T-helper 1 cell treated with Interleukin-12 subunit alpha and Interleukin-12 subunit beta and Interleukin-4 antibody, amounts not matched to agents 30 μg/mL and 1 μg/mL, for 36 hours (primary cell): Measurements from ENCODE around the gene TANGO2.
"Not testable (repeated sequence)": the region's sequence is repeated elsewhere in the genome, so short reads cannot be mapped to it uniquely, and the experiment has no call there.

ENCODE experiments used
- H3K27ac Mint-ChIP-seq: one replicate; pipeline ENCODE4 v1.8.0; 2021; ENCODE audit warnings: mild to moderate bottlenecking, mixed read lengths
- H3K27me3 Mint-ChIP-seq: one replicate; pipeline ENCODE4 v1.8.0; 2021; ENCODE audit warnings: low read depth, mixed read lengths
- H3K36me3 Mint-ChIP-seq: one replicate; pipeline ENCODE4 v1.8.0; 2021; ENCODE audit warnings: low read depth, mixed read lengths
- H3K4me1 Mint-ChIP-seq: one replicate; pipeline ENCODE4 v1.8.0; 2021; ENCODE audit warnings: low read depth, mixed read lengths
- H3K4me3 Mint-ChIP-seq: one replicate; pipeline ENCODE4 v1.8.0; 2021; ENCODE audit warnings: mild to moderate bottlenecking, moderate library complexity, mixed read lengths
- H3K9me3 Mint-ChIP-seq: one replicate; pipeline ENCODE4 v1.8.0; 2021; ENCODE audit warnings: mixed read lengths

Gene TANGO2

GRCh38 chr22:20057596-20058268 lies 36.8 kb downstream of the TANGO2 start:
- no peaks in the 10 kb centered on the region for H3K27me3 Mint-ChIP-seq
- H3K4me3 Mint-ChIP-seq = no peak overlapping the region
- peaks cover 12% of the 10 kb centered on the region for H3K36me3 Mint-ChIP-seq
- no peak overlapping the region for H3K27ac Mint-ChIP-seq
- no peaks in the 10 kb centered on the region for H3K9me3 Mint-ChIP-seq
- peaks cover 7% of the 10 kb centered on the region for H3K4me1 Mint-ChIP-seq

- Mint-ChIP-seq H3K4me1 (peaks cover 7% of the 10 kb centered on the region), H3K27ac (no peak overlapping the region), H3K4me3 (no peak overlapping the region), H3K27me3 (no peaks in the 10 kb centered on the region), H3K9me3 (no peaks in the 10 kb centered on the region), H3K36me3 (peaks cover 12% of the 10 kb centered on the region)
Measured at GRCh38 chr22:20058989-20059770, 38.3 kb downstream of the TANGO2 start.

DNA sequence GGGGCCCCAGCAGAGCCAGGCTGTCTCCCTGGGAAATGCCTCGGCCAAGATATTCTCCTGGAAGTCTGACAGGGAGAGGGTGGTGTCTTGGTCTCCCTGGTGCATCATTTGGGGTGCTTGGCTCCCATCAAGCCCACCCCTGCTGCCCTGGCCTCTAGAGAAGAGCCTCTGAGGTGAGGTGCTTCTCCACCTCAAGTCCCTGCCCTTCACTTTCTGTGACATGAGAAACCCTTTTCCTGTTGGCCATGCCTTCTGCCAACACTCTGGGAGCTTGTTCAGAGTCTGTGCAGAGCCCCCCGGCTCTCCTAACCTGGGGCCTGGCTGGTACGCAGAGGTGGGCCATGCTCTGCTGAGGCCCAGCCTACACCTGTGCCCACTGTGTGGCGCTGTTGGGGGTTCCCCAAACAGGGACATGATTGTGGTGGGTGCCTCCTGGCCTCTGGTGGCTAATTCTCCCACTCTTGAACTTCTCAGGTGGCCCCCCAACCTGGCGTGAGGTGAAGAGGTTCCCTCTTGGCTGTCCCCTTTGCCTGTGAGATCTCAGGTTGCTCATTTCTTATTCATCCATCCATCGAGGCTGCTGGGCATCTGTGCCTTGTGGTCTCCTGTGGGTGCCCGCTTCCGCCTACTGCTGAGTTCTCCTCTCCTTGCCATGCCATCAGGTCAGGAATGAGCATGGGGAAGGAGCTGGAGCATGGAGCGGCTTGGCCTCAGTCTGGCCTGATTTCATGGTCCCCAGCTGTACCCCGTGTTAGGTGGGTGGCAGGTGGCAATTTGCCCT lies 40.0 kb downstream of the TANGO2 start:
- peaks cover 12% of the 10 kb centered on the region for H3K36me3 Mint-ChIP-seq
- no peaks in the 10 kb centered on the region for H3K9me3 Mint-ChIP-seq
- H3K4me1 Mint-ChIP-seq = peaks cover 7% of the 10 kb centered on the region
- H3K4me3 Mint-ChIP-seq = no peak overlapping the region
- no peak overlapping the region for H3K27ac Mint-ChIP-seq
- H3K27me3 Mint-ChIP-seq = no peaks in the 10 kb centered on the region

DNA sequence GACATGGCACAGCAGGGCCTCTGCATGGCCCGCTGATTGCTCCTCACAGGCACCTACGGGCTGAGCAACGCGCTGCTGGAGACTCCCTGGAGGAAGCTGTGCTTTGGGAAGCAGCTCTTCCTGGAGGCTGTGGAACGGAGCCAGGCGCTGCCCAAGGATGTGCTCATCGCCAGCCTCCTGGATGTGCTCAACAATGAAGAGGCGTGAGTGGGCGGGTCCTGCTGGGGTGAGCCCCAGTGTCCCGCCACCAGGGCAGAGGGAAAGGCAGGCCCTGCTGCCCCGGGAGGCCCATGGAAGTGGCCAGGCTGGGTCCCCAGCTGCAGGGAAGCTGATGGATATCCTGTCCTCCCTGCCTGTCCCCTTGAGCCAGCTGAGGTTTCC lies 40.6 kb downstream of the TANGO2 start:
- Mint-ChIP-seq H3K4me1 (peaks cover 7% of the 10 kb centered on the region), H3K36me3 (peaks cover 12% of the 10 kb centered on the region), H3K27ac (no peak overlapping the region), H3K27me3 (no peaks in the 10 kb centered on the region), H3K4me3 (no peak overlapping the region), H3K9me3 (no peaks in the 10 kb centered on the region)

DNA sequence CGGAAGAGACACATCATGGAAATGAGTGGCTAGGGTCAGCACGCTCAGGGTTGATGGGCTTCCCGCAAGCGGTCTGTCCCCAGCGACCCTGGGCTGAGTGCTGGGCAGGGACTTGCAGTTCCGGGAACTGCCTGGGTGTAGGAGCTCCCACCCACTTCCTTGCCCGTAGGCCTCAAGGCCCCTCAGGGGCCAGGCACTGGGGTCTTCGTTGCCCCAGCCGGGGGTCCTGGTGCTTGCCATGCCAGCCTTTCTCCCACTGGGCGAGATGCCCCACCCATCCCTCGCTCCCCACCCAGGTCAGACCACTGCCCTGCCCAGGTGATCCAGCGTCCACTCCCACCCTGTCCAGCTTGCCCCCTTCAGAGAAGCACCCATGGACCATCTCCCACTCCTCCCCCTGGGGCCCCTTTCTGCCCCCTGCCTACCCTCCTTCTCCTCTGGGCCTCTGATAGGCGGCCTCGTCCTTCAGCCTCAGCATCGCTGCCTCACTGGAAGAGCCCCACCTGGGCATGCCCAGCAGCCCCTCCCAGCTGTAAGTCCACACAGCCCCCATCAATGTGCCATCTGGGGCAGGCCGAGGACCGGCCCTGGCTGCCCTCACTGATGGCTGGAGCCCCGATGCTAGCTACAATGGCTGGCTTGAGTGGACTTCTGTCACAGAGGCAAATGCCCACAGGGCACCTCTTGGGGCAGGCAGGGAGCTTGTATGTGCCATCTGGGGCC lies 41.3 kb downstream of the TANGO2 start:
- Mint-ChIP-seq H3K9me3 (no peaks in the 10 kb centered on the region), H3K27me3 (no peaks in the 10 kb centered on the region), H3K4me1 (peaks cover 7% of the 10 kb centered on the region), H3K4me3 (no peak overlapping the region), H3K36me3 (peaks cover 12% of the 10 kb centered on the region), H3K27ac (no peak overlapping the region)

GRCh38 chr22:20062766-20063083 lies 41.8 kb downstream of the TANGO2 start:
- Mint-ChIP-seq H3K27me3 (no peaks in the 10 kb centered on the region), H3K27ac (no peak overlapping the region), H3K36me3 (peaks cover 12% of the 10 kb centered on the region), H3K4me1 (peaks cover 7% of the 10 kb centered on the region), H3K9me3 (no peaks in the 10 kb centered on the region), H3K4me3 (no peak overlapping the region)

DNA sequence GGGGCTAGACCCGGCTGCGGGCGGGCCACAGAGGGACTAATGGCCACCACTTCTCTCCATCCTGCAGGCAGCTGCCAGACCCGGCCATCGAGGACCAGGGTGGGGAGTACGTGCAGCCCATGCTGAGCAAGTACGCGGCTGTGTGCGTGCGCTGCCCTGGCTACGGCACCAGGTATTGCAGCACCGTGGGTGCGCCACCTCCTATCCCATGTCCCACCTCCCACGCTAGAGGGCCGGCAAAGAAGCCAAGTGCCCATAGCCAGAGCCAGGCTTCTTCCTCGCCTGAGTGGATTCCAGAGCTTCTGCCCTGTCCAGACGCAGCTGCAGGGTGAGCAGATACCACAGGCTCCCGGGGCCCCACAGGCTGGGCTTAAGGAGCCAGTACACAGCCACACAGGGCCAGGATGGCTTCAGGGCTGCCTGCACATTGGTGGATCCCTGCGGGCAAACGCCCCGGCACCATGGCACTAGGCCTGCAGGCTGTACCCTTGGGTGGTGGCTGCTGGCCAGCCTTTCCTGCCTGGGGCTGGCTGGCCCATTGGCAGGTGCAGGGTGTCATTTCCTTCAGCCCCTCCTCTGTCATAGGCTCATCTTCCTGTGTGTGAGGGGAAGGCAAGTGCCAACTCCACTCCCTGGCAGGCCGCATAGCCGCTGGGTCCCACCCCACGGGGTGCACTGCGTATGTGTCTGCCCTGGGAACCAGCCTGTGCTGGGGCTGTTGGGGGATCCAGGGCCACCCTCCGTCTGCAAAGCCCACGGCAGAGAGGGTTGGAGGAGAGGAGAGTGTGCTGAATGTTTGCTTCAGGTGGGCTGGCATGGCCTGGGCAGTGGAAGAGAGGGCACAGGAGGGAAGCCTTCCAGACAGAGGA lies 42.6 kb downstream of the TANGO2 start:
- no peak overlapping the region for H3K27ac Mint-ChIP-seq
- H3K36me3 Mint-ChIP-seq = peaks cover 6% of the 10 kb centered on the region
- H3K4me1 Mint-ChIP-seq = peaks cover 7% of the 10 kb centered on the region
- no peaks in the 10 kb centered on the region for H3K9me3 Mint-ChIP-seq
- H3K27me3 Mint-ChIP-seq = no peaks in the 10 kb centered on the region
- no peak overlapping the region for H3K4me3 Mint-ChIP-seq

DNA sequence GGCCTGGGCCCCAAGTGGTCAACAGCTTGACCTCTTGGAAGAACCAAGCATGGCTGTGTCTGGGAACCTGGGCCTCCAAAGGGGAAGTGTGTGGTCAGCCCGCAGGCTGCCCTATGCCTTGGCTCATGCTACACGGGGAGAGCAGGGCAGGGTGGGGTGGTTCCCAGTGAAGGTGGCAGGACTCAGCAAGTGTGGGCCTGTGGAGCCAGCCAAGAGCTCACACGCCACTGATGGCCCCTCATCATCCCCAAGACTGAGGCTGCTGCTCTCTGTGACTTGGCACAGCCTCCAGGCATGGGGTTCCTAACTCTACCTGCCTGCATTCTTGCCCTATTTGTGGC lies 43.2 kb downstream of the TANGO2 start:
- Mint-ChIP-seq H3K4me1 (peaks cover 4% of the 10 kb centered on the region), H3K27ac (no peak overlapping the region), H3K4me3 (no peak overlapping the region), H3K9me3 (no peaks in the 10 kb centered on the region), H3K36me3 (peaks cover 6% of the 10 kb centered on the region), H3K27me3 (no peaks in the 10 kb centered on the region)

- H3K36me3 Mint-ChIP-seq = peaks cover 6% of the 10 kb centered on the region
- no peaks in the 10 kb centered on the region for H3K9me3 Mint-ChIP-seq
- H3K27ac Mint-ChIP-seq = no peak overlapping the region
- H3K4me1 Mint-ChIP-seq = peaks cover under 1% of the 10 kb centered on the region
- H3K4me3 Mint-ChIP-seq = no peak overlapping the region
- no peaks in the 10 kb centered on the region for H3K27me3 Mint-ChIP-seq
Measured at GRCh38 chr22:20064545-20065262, 43.8 kb downstream of the TANGO2 start.

- Mint-ChIP-seq H3K27ac (no peak overlapping the region), H3K4me1 (no peaks in the 10 kb centered on the region), H3K36me3 (peaks cover 6% of the 10 kb centered on the region), H3K9me3 (no peaks in the 10 kb centered on the region), H3K27me3 (no peaks in the 10 kb centered on the region), H3K4me3 (no peak overlapping the region)
Measured at GRCh38 chr22:20065896-20066616, 45.1 kb downstream of the TANGO2 start.

DNA sequence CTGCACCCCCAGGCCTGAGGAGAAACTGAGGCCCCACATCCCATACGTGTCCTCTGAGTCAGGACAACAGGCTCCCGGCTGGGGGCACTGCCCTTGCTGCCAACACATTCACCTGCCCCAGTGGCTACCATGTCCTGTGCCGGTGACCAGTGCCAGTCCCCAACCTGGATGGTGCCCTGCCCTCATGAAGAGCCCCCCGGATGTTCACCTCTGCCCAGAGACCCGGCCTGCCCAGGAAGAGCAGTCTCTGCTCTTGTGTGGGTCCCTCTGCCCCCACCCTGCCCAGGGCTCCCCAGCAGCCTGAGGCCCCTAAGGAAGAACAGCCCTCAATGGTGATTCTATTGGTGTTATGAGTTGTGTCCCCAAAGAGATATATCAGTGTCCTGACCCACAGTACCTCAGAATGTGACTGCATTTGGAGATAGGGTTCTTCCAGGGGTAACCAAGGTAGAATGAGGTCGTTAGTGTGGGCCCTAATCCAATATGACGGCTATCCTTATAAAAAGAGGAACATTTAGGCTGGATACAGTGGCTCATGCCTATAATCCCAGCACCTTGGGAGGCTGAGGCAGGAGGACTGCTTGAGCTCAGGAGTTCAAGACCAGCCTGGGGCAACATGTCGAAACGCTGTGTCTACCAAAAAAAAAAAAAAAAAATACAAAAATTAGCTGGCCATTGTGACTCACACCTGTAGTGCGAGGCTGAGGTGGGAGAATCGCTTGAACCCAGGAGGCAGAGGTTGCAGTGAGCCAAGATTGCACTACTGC lies 45.9 kb downstream of the TANGO2 start:
- Mint-ChIP-seq H3K27me3 (no peaks in the 10 kb centered on the region), H3K9me3 (no peaks in the 10 kb centered on the region), H3K36me3 (peaks cover 6% of the 10 kb centered on the region), H3K27ac (no peak overlapping the region), H3K4me3 (no peak overlapping the region), H3K4me1 (no peaks in the 10 kb centered on the region)

DNA sequence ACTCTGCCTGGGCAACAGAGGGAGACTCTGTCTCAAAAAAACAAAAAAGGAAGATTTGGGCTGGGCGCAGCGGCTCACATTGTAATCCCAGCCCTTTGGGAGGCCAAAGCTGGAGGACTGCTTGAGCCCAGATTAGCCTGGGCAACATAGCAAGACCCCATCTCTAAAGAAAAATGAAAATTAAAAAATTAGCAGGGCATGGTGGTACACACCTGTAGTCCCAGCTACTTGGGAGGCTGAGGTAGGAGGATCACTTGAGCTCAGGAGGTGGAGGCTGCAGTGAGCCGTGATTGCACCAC lies 46.4 kb downstream of the TANGO2 start:
- not testable (repeated sequence) for H3K36me3 Mint-ChIP-seq, H3K9me3 Mint-ChIP-seq, H3K4me3 Mint-ChIP-seq, H3K4me1 Mint-ChIP-seq, H3K27ac Mint-ChIP-seq, H3K27me3 Mint-ChIP-seq
